SIG-M5 (cell line): ENCODE measurements around the gene ETFB.

Experiments
- DNase-seq: peaks from one replicate; lab custom pipeline; 2025; lab: John Stamatoyannopoulos, UW

The ETFB gene

GRCh38 chr19:51295382-51296126 lies 70.6 kb downstream of the ETFB start:
- DNase-seq: no peak
